Cerebellar nuclear complex (tissue), 1 donor: ENCODE results near the gene TMEM239.

ENCODE experiments used
- DNase-seq, 2 experiments: peaks; one replicate each; lab custom pipeline; 2025; lab: John Stamatoyannopoulos, UW

TMEM239 gene

DNA sequence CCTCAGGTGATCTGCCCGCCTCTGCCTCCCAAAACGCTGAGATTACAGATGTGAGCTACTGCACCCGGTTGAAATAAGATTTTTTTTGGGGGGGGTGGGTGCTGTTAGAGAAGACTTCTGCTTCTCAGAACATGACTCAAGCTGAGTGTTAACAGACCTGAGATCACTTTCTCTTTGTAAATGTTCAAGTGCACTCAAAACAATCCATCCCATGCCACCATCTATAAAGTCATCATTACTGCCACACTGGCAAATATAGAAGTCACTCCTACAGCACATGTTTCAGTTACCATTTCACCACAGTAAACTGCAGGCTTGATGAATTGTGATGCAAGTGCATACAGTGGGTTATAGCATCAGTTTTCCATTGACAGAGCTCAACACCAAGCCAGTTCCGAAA is 33.4 kb downstream of the TMEM239 start:
- DNase-seq, result no peak

DNA sequence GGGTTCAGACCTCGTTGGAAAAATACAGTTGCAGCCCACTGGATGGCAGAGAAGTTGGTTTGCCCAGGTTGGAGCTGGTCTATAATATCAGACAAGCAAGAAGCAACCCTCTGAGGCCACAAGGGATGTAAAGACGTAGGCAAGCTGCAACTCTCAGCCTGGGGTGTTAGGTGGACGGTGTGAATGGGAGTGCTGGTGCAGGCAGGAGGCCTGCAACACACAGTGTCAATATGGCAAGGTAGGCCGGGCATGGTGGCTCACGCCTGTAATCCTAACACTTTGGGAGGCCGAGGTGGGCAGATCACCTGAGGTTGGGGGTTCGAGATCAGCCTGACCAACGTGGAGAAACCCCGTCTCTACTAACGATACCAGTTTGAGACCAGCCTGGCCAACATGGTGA is 34.9 kb downstream of the TMEM239 start:
- DNase-seq, result no peak

DNA sequence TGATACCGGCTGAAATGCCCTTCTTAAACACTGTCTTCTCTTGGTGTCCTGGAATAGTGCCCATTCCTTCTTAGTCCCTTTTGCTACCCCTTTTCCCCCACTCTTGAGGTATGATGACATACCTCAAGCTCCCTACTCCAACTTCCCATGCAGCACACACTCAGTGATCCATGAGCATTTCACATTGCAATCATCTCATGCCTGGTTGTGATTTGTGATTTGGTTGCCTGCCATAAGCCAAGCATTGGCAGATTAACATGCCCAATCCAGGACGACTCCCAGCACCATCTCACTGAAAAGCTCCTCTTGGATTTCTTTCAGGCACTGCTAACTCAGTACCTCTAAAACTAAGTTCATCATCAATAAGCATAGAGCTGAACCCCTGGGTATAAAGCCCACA is 42.4 kb downstream of the TMEM239 start:
- DNase-seq, result no peak

- peak; percentile 14 to 16 for DNase-seq
Measured at GRCh38 chr20:2859330-2860121, 43.4 kb downstream of the TMEM239 start.

DNA sequence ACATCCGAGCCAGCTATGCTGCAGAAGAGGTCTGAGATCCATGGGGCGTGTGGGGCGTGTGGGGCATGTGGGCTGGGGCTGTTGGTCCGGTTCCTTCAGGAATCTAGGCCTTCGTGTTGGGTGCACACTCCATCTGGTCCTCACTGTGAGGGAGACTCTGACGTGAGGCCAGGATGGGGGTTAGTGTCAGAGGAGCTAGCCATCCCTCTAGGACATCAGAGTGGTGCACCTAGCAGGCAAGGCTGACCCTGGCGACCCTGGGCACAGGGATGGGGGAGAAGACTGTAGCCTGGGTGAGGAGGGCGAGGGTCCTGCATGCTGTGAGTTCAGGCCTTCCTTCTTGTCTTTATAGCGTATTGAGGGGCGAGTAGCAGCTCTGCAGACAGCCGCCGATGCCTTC is 48.5 kb downstream of the TMEM239 start:
- DNase-seq, result no peak

GRCh38 chr20:2865101-2865500 is 48.9 kb downstream of the TMEM239 start:
- DNase-seq, result no peak

- no peak for DNase-seq
Measured at GRCh38 chr20:2865630-2866029, 49.5 kb downstream of the TMEM239 start.

- DNase-seq, result no peak
Measured at GRCh38 chr20:2866236-2866635, 50.1 kb downstream of the TMEM239 start.

GRCh38 chr20:2867081-2867864 is 51.1 kb downstream of the TMEM239 start:
- DNase-seq, result no peak
